OCI-M2 (cell line): ENCODE results near the gene MAGEA9.
"Not testable (repeated sequence)": the region's sequence is repeated elsewhere in the genome, so short reads cannot be mapped to it uniquely, and the experiment has no call there.

Experiments used
- DNase-seq: peaks from one replicate; lab custom pipeline; 2025; ENCODE audit not compliant: unreplicated experiment; lab: John Stamatoyannopoulos, UW

Gene MAGEA9

GRCh38 chrX:149807747-149808458, 26.2 kb downstream of the MAGEA9 start:
- DNase-seq, result no peak

- no peak for DNase-seq
Observed at GRCh38 chrX:149818652-149819051, 36.9 kb downstream of the MAGEA9 start.

GRCh38 chrX:149819371-149819770, 37.6 kb downstream of the MAGEA9 start:
- no peak for DNase-seq

- no peak for DNase-seq
Observed at GRCh38 chrX:149825424-149825823, 43.7 kb downstream of the MAGEA9 start.

GRCh38 chrX:149827254-149827653, 45.5 kb downstream of the MAGEA9 start:
- DNase-seq, result no peak

- no peak for DNase-seq
Observed at GRCh38 chrX:149829751-149830191, 48.0 kb downstream of the MAGEA9 start.

- DNase-seq, result no peak
Observed at GRCh38 chrX:149830192-149830873, 48.6 kb downstream of the MAGEA9 start.

- no peak for DNase-seq
Observed at GRCh38 chrX:149831473-149831872, 49.7 kb downstream of the MAGEA9 start.

- not testable (repeated sequence) for DNase-seq
Observed at GRCh38 chrX:149836728-149837127, 55.0 kb downstream of the MAGEA9 start.

GRCh38 chrX:149837167-149837566, 55.4 kb downstream of the MAGEA9 start:
- no peak for DNase-seq
